Measurements from ENCODE around the gene PAMR1.
"Not testable (repeated sequence)": the region's sequence is repeated elsewhere in the genome, so short reads cannot be mapped to it uniquely, and the experiment has no call there.

Gene PAMR1

GRCh38 chr11:35543481-35543880, 18.1 kb upstream of the PAMR1 start:
- no peak for DNase-seq

DNA sequence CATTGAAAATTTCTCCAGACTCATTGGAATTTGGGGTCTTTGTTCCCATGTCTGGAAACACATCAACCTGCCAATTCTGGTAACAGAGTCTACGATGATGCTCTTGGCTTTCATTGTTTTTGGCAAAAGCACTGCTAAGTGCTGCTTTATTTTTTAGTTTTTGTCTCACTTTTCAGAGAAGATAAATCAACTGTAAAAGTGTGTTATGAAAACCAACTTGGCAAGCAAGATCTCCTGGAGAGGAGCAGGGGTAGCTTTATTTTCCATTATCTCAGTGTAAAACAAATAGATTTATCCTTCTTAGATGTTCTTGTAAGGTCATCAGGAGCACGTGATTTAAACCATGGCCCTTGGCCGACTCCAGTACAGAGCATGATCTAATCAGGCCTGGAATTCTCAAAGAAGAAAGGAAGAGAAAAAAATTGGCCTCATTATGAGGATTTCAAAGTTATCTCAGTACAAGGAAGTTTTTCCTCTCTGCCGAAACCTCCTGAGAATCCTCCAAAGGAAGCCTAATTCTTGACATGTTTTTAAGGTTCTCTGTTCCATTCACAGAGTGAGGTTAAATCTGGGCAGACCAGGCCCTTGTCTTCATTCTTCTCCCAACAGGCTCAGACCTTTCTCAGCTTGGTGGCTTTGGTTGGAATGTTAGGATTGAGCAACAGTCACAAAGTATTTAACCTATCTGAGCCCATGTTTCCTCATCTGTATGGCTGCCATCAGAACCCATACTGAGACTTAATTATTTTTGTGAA, 16.4 kb upstream of the PAMR1 start:
- DNase-seq = no peak

DNA sequence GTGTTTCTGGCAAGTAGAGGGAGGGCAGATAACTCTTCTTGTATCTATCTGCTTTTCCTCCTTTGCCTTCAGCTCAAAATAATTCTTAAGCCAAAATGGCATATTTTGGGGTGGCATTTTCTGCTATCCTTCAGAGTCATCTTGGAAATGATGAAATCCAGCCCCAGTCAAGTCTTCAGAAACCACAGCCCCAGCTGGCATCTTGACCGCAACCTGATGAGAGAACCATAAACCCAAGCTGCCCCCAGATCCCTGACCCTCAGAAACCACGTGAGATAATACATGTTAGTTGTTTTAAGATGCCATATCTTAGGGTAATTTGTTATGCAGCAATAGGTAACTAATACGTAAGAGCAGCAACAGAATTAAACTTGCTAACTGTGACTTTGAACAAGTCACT, 15.1 kb upstream of the PAMR1 start:
- peak; percentile 85 for DNase-seq

GRCh38 chr11:35539781-35540281, 14.4 kb upstream of the PAMR1 start:
- no peak for DNase-seq

DNA sequence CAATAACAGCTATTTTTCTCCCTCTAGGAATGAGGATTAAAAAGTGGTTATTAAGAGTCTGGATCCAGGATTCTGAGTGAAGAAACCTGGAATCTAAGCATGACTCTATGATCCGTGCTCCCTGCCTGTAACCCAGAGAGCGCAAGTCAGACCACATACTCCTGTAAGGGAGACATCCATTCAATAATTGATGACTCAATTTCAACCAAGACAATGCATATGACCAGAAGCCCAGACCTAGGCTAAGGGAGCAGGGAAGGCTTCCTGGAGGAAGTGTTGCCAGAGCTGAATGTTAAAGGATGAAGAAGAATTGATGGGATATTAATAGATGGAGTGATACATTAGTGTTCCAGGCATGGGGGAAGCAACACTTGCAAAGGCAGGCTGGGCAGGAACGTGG, 13.8 kb upstream of the PAMR1 start:
- DNase-seq = no peak

GRCh38 chr11:35536470-35536869, 11.1 kb upstream of the PAMR1 start:
- DNase-seq = no peak

GRCh38 chr11:35531246-35531645, 5.8 kb upstream of the PAMR1 start:
- no peak for DNase-seq

- no peak for DNase-seq
Measured at GRCh38 chr11:35529971-35530495, 4.6 kb upstream of the PAMR1 start.

- DNase-seq = no peak
Measured at GRCh38 chr11:35526370-35526792, 965 bp upstream of the PAMR1 start.

DNA sequence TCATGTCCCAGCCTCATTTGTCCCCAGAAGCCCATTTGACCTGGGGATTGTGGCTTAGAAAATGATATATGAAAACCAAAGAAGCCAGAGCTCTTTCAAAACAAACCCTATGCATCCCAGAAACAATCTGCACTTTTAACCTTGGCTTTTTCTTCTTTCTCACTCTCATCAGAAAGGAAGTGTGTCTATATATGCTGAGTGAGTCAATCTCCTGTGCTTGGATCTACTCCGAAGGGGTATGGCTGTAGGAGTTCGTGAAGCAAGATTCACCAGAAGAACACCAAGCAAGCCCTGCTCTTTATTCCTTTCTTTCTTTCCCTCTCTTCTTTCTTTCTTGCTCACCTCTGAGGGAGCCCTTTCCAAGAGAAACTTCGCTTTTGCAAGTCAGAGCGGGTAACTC, 636 bp downstream of the PAMR1 start:
- no peak for DNase-seq

DNA sequence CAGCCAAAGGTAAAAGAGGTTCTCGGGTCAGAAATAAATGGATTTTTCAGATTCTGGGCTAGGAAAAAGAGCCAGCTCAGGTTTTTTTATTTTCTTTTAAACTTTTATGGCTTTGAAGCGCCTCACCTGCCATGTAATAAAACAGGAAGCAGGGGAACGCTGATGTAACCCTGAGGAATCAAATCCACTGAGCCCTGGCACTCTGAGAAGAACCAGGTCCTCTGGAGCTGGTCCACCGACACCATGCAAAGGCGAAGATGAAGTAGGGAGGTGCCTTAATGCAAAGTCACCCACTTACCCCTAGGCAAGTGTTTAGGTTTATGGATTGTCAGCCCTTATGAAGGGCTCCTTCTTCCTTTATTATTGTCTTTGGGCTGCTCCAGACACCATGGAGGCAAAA, 1.6 kb downstream of the PAMR1 start:
- DNase-seq = no peak

DNA sequence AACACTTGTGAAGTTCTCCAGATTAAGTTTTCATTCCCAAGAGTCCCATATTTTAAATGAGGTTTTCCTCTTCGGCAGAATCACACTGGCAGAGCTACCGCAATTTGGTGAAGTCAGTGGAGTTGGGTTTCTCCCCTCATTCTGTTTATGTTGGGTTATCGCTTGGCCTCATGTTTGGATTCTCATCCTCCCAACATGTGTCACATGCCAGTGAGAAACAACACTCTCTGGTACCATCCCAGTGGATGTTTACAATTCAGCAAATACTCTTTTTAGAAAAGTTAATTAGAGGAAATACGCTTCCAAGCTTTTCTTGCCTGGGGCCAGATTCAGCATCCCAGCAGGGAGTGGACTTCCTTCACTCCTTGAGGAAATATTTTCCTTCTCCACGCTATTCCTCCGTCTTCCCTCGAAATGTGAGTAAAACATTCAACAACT, 2.1 kb downstream of the PAMR1 start:
- no peak for DNase-seq

DNA sequence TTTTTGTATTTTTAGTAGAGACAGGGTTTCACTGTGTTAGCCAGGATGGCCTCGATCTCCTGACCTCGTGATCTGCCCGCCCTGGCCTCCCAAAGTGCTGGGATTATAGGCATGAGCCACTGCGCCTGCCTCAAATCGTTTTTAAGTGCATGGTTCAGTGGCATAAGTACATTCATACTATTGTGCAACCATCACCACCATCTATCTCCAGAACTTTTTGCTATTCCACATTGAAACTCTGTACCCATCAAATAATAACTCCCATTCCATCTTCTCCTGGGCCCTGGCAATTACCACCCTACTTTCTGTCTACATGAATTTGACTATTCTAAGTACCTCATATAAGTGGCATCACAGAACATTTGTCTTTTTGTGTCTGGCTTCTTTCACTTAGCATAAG, 3.3 kb downstream of the PAMR1 start:
- DNase-seq = not testable (repeated sequence)

DNA sequence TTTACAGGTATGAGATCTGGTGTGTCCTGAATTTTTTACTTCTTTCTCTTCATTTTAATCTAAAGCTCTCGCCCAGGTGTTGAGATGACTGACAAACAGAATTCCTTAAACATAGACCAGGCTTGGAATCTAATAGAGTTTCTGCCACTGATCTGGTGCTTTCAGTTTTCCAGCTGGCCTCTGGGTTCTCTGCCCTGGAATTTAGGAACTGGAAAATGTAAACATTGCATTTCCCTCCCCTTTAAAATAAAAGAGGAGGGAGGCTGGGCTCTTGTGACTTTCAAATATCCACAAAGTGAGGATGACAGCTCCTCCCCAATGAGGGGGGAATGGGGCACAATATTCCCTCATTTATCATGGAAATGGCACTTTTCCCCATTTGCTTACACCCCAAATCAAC, 5.0 kb downstream of the PAMR1 start:
- DNase-seq = no peak

DNA sequence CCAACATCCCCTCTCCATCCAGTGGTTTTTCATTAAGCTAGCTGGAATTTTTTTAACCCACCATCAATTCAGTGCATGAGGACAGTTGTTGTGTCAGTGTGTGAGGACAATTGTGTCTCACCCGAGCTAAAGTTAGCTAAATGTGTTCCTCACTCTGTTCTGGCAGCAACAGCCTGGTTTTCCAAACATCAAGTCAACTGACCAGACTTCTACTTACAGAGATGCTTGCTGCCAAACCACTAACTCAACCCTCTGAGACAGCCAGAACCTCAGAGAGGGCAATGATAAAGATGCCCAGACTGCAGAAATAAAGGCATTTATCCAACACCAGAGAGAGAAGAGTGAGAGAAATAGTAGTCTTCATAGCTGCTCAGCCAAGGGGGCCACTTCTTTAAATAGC, 6.7 kb downstream of the PAMR1 start:
- no peak for DNase-seq

DNA sequence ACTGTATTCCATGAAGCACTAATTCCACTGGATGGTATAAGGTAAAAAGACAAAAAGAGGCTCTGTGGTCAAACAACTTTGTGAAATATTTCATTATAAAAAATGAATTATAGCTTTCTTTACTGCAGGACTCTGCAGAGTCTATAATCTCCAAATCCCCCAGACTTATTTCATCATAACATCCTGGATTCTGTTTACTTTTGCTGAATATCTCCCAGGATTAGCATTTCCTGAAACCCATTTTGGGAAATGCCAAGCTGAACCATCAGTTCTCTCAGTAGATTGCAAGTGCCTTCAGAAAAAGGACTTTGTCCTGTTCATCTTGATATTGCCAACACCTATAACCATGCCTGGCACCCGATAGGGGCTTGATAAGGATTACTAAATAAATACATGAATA, 7.9 kb downstream of the PAMR1 start:
- no peak for DNase-seq

DNA sequence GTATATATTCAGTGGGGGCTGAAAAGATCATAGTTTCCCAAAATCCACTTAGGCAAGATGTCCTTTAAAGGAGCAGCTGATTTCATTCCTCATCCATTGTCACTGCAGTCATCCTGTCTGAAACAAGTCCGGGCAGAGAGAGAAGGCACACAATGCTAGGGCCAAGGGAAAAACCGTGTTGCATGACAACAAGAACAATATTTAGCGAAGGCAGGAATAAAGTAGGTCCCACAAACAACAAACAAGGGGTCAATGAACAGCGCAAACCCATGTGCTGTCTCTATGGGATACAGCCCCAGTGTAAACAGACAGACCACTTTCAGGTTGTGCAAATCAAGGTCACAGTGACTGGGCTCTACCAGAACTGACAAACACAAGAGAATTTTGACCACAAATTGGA, 9.0 kb downstream of the PAMR1 start:
- DNase-seq = no peak

DNA sequence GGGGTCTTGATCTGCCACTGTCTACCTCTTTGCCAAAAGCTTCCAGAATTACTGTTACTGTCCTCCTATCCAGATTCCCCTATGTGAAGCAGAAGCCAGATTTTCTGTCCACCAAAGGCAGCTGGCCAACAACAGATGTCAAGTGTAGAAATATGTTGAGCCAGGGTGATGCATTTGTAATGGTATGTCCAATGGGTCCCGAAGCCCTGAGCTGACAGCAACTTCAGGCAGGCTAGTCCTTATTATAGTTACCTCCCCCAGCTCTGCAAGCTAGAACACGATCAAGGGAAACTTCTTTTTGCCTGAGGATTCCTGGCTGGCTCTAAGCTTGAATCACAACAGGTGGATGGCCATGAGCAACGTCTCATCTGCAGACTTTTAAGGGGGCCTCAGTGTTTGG, 10.2 kb downstream of the PAMR1 start:
- no peak for DNase-seq

- no peak for DNase-seq
Measured at GRCh38 chr11:35514481-35514880, 10.9 kb downstream of the PAMR1 start.

- no peak for DNase-seq
Measured at GRCh38 chr11:35511666-35512065, 13.8 kb downstream of the PAMR1 start.

- no peak for DNase-seq
Measured at GRCh38 chr11:35507688-35508087, 17.7 kb downstream of the PAMR1 start.

- DNase-seq = no peak
Measured at GRCh38 chr11:35501776-35502175, 23.6 kb downstream of the PAMR1 start.

- DNase-seq = no peak
Measured at GRCh38 chr11:35500744-35501143, 24.7 kb downstream of the PAMR1 start.

- DNase-seq = no peak
Measured at GRCh38 chr11:35496416-35496815, 29.0 kb downstream of the PAMR1 start.

GRCh38 chr11:35494957-35495490, 30.4 kb downstream of the PAMR1 start:
- DNase-seq = no peak

All from MV-4-11 (cell line).